HCT116 (cell line): ENCODE measurements around the gene MRPS16. TPM values are rescaled to one million over a fixed set of nuclear protein-coding genes. Genes with fewer than 3 reads are reported as not detected.

Experiments used
- ATAC-seq: fragments of 200-7000 bp; cut with Tn5 transposase; 2 replicates; pipeline ENCODE4 v1.9.1; 2020; ENCODE audit warnings: mild to moderate bottlenecking, moderate library complexity
- BruUV-seq: library from RNA; stranded (reverse); fragments of 400-500 nt; replicated peaks from 2 replicates; lab custom pipeline; 2021; lab: Mats Ljungman, UMichigan
- CTCF ChIA-PET: fragments of 300-600 bp; sonication (Branson Sonifier 250); formaldehyde crosslinking; loops from one replicate; lab custom pipeline; 2021; ENCODE audit warnings: antibody characterized with exemption; lab: Charles Lee
- POLR2A ChIA-PET: fragments of 300-600, 350-600 bp; sonication (Branson Sonifier 250); formaldehyde crosslinking; loops from one replicate; lab custom pipeline; 2021; ENCODE audit warnings: antibody characterized with exemption; lab: Charles Lee
- RAD21 ChIA-PET, 2 experiments: fragments of 300-600 bp; sonication (Branson Sonifier 250); formaldehyde crosslinking; loops; one replicate each; lab custom pipeline; 2023; ENCODE audit warnings: low total read pairs in 2 of 2; ENCODE audit not compliant: uncharacterized antibody in 2 of 2, unreplicated experiment in 2 of 2, low non-redundant PET in 1 of 2; lab: Charles Lee
- DNase-seq: peaks from one replicate; pipeline ENCODE4 v3.0.0-alpha.2; 2010; ENCODE audit warnings: low read depth, low spot score
- H2AFZ ChIP-seq: fragments of 200-600 bp; shearing (Covaris generic), sonication (generic); 2 replicates; pipeline ENCODE4 v1.6.1; 2017; ENCODE audit warnings: low read depth, mixed run types, mixed read lengths, antibody characterized with exemption, low read length; ENCODE audit not compliant: poor library complexity, severe bottlenecking
- H3K27ac ChIP-seq: 2 replicates; pipeline ENCODE4 v1.5.1; 2012; ENCODE audit warnings: low read depth, low read length
- H3K27me3 ChIP-seq: fragments of 200-600 bp; sonication (generic); 2 replicates; pipeline ENCODE4 v1.6.1; 2016; ENCODE audit warnings: mixed run types, low read length, mixed read lengths; ENCODE audit not compliant: insufficient read depth
- H3K36me3 ChIP-seq, 2 experiments: fragments of 200-500 bp in 1 of 2; fragments of 200-600 bp in 1 of 2; sonication (Bioruptor generic) in 1 of 2; sonication (generic) in 1 of 2; 2 replicates each; pipeline versions ENCODE4 v1.5.1 to v1.6.1; 2014 to 2016; ENCODE audit warnings: low read length in 2 of 2, inconsistent platforms in 1 of 2, mixed read lengths in 1 of 2, mixed run types in 1 of 2; ENCODE audit not compliant: insufficient read depth in 2 of 2, control insufficient read depth in 1 of 2
- H3K4me1 ChIP-seq, 2 experiments: fragments of 200-600 bp in 1 of 2; sonication (generic) in 1 of 2; 2 replicates each; pipeline versions ENCODE4 v1.5.1 to v1.6.1; 2012 to 2017; ENCODE audit warnings: low read length in 2 of 2, inconsistent platforms in 1 of 2, mild to moderate bottlenecking in 1 of 2, mixed read lengths in 1 of 2, mixed run types in 1 of 2, moderate library complexity in 1 of 2; ENCODE audit not compliant: insufficient read depth in 2 of 2, control insufficient read depth in 1 of 2
- H3K4me2 ChIP-seq: fragments of 200-600 bp; sonication (generic); 2 replicates; pipeline ENCODE4 v1.6.1; 2017; ENCODE audit warnings: mixed run types, low read length, mixed read lengths
- H3K4me3 ChIP-seq, 2 experiments: fragments of 200-600 bp in 1 of 2; sonication (generic) in 1 of 2; replicated peaks in 1 of 2; 2 replicates each; pipeline ENCODE4 v1.5.1; 2011 to 2016; ENCODE audit warnings: low read length in 2 of 2, control low read depth in 1 of 2, low read depth in 1 of 2, mild to moderate bottlenecking in 1 of 2, mixed read lengths in 1 of 2, mixed run types in 1 of 2
- H3K79me2 ChIP-seq: fragments of 200-600 bp; sonication (generic); 2 replicates; pipeline ENCODE4 v1.6.1; 2017; ENCODE audit warnings: mild to moderate bottlenecking, mixed run types, low read length, moderate library complexity, mixed read lengths; ENCODE audit not compliant: insufficient read depth
- H3K9ac ChIP-seq: fragments of 200-600 bp; sonication (generic); 2 replicates; pipeline ENCODE4 v1.6.1; 2016; ENCODE audit warnings: low read length, mixed read lengths
- H3K9me2 ChIP-seq: fragments of 200-600 bp; sonication (generic), shearing (Covaris generic); 2 replicates; pipeline ENCODE4 v1.6.1; 2017; ENCODE audit warnings: mixed run types, mild to moderate bottlenecking, moderate library complexity; ENCODE audit not compliant: insufficient read depth
- H3K9me3 ChIP-seq, 2 experiments: fragments of 200-500 bp in 1 of 2; fragments of 200-600 bp in 1 of 2; sonication (Bioruptor generic) in 1 of 2; sonication (generic) in 1 of 2; 2 replicates each; pipeline ENCODE4 v1.6.1; 2014 to 2017; ENCODE audit warnings: low read length in 2 of 2, mixed read lengths in 2 of 2, inconsistent platforms in 1 of 2, low read depth in 1 of 2, mild to moderate bottlenecking in 1 of 2, mixed run types in 1 of 2, moderate library complexity in 1 of 2; ENCODE audit not compliant: control insufficient read depth in 1 of 2, insufficient read depth in 1 of 2
- H4K20me1 ChIP-seq: fragments of 200-600 bp; sonication (generic), shearing (Covaris generic); 2 replicates; pipeline ENCODE4 v1.6.1; 2017; ENCODE audit warnings: mixed run types, mild to moderate bottlenecking, moderate library complexity; ENCODE audit not compliant: insufficient read depth
- CEBPB ChIP-seq: IDR thresholded peaks from 2 replicates; pipeline ENCODE4 v1.6.1; 2012; ENCODE audit warnings: low read depth
- EGR1 ChIP-seq: IDR thresholded peaks from 2 replicates; pipeline ENCODE4 v1.6.1; 2012; ENCODE audit warnings: low read depth
- ELF1 ChIP-seq: IDR thresholded peaks from 2 replicates; pipeline ENCODE4 v1.6.1; 2012; ENCODE audit warnings: low read depth, borderline replicate concordance
- EZH2 ChIP-seq: fragments of 200-600 bp; sonication (generic); IDR thresholded peaks from 2 replicates; pipeline ENCODE4 v1.6.1; 2017; ENCODE audit warnings: antibody characterized with exemption, mixed run types
- EZH2phosphoT487 ChIP-seq: fragments of 200-600 bp; IDR thresholded peaks from 2 replicates; pipeline ENCODE4 v1.6.1; 2018; ENCODE audit warnings: antibody characterized with exemption, borderline replicate concordance
- JUND ChIP-seq: IDR thresholded peaks from 2 replicates; pipeline ENCODE4 v1.6.1; 2012
- POLR2A ChIP-seq: IDR thresholded peaks from 2 replicates; pipeline ENCODE4 v1.7.0; 2011; ENCODE audit warnings: borderline replicate concordance; ENCODE audit not compliant: insufficient read depth, insufficient read length; ENCODE audit errors: extremely low read depth
- POLR2AphosphoS5 ChIP-seq: IDR thresholded peaks from 2 replicates; pipeline ENCODE4 v1.6.1; 2011; ENCODE audit warnings: mild to moderate bottlenecking, low read depth, low read length, moderate library complexity
- RAD21 ChIP-seq: IDR thresholded peaks from 2 replicates; pipeline ENCODE4 v1.6.1; 2012; ENCODE audit warnings: low read depth, mild to moderate bottlenecking
- SIN3A ChIP-seq: IDR thresholded peaks from 2 replicates; pipeline ENCODE4 v1.6.1; 2012; ENCODE audit warnings: low read depth
- SRF ChIP-seq: IDR thresholded peaks from 2 replicates; pipeline ENCODE4 v1.6.1; 2012; ENCODE audit warnings: low read depth
- TCF7L2 ChIP-seq: IDR thresholded peaks from 2 replicates; pipeline ENCODE4 v1.7.0; 2011; ENCODE audit warnings: borderline replicate concordance, inconsistent platforms; ENCODE audit not compliant: insufficient read depth, insufficient read length; ENCODE audit errors: extremely low read depth
- intact Hi-C: fragments of 100-400 bp; cut with micrococcal nuclease; formaldehyde crosslinking; loops from 2 replicates; pipeline ENCODE4 v1.10.0; 2022
- total RNA-seq: library from RNA; stranded (reverse); gene quantifications from one replicate; pipeline ENCODE4 v1.2.1, GENCODE V29; 2021; ENCODE audit not compliant: unreplicated experiment
- TF ChIP-seq, protein P1 (sequence below), 3 experiments: fragments of 200-600 bp in 1 of 3; sonication (generic) in 1 of 3; IDR thresholded peaks in 2 of 3; conservative IDR thresholded peaks in 1 of 3; 2 replicates each; pipeline ENCODE4 v1.5.1; 2012 to 2017; ENCODE audit warnings: low read depth in 2 of 3, low read length in 2 of 3, antibody characterized with exemption in 1 of 3, borderline replicate concordance in 1 of 3, control low read depth in 1 of 3, mild to moderate bottlenecking in 1 of 3, mixed read lengths in 1 of 3, mixed run types in 1 of 3, moderate library complexity in 1 of 3; ENCODE audit not compliant: insufficient read depth in 1 of 3
- TF ChIP-seq, protein P2 (sequence below): IDR thresholded peaks from 2 replicates; pipeline ENCODE4 v1.6.1; 2012
- TF ChIP-seq, protein P3 (sequence below): IDR thresholded peaks from 2 replicates; pipeline ENCODE4 v1.6.1; 2011; ENCODE audit warnings: mild to moderate bottlenecking, low read length, moderate library complexity; ENCODE audit not compliant: insufficient replicate concordance; ENCODE audit errors: extremely low read depth

Gene MRPS16
- total RNA-seq, 1 experiment from 2014 or later: 122 TPM

DNA sequence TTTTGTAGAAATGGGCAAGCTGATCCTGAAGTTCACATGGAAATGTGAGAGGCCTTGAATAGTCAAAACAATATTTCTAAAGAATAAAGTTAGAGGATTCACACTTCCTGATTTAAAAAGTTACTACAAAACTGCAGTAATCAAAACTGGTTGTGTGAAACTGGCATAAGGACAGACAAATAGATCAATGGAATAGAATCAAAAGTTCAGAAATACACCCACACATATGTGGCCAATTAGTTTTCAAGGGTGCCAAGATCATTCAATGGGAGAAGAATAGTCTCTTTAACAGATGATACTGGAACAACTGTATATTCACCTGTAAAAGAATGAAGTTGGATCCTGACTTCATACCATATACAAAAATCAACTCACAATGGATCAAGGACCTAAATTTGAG, 33.1 kb downstream of the MRPS16 start:
- TF ChIP-seq, protein P1, sequence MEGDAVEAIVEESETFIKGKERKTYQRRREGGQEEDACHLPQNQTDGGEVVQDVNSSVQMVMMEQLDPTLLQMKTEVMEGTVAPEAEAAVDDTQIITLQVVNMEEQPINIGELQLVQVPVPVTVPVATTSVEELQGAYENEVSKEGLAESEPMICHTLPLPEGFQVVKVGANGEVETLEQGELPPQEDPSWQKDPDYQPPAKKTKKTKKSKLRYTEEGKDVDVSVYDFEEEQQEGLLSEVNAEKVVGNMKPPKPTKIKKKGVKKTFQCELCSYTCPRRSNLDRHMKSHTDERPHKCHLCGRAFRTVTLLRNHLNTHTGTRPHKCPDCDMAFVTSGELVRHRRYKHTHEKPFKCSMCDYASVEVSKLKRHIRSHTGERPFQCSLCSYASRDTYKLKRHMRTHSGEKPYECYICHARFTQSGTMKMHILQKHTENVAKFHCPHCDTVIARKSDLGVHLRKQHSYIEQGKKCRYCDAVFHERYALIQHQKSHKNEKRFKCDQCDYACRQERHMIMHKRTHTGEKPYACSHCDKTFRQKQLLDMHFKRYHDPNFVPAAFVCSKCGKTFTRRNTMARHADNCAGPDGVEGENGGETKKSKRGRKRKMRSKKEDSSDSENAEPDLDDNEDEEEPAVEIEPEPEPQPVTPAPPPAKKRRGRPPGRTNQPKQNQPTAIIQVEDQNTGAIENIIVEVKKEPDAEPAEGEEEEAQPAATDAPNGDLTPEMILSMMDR (IDR thresholded peaks at IDR 0.05 in 2 of 3, conservative IDR thresholded peaks at IDR 0.05 in 1 of 3; ENCODE audit: borderline replicate concordance in 1 of 3, insufficient read depth in 1 of 3, low read depth in 2 of 3, low read length in 2 of 3): no peak
- Histone ChIP-seq H3K4me2 (no peak overlapping the region), H3K4me1 (no peaks in the 10 kb centered on the region), H3K9ac (no peak overlapping the region), H3K36me3 (no peaks in the 10 kb centered on the region), H3K79me2 (no peaks in the 10 kb centered on the region), H3K27ac (no peak overlapping the region), H3K4me3 (no peak overlapping the region), H3K27me3 (no peaks in the 10 kb centered on the region), H4K20me1 (no peaks in the 10 kb centered on the region), H2AFZ (no peak overlapping the region), H3K9me2 (no peaks in the 10 kb centered on the region), H3K9me3 (no peaks in the 10 kb centered on the region)
- ChIA-PET CTCF (interaction anchor here (0.9 to 1.0 kb wide), 3 partner anchors 15 to 44 kb away, joined by 3 to 5 read pairs (median 3); no protein-coding TSS in a partner anchor), POLR2A (no interaction called here), RAD21 (no interaction called here)
- ATAC-seq: no peak
- no TSS peak for BruUV-seq
- DNase-seq: no peak
- intact Hi-C loops: no loop called here

DNA sequence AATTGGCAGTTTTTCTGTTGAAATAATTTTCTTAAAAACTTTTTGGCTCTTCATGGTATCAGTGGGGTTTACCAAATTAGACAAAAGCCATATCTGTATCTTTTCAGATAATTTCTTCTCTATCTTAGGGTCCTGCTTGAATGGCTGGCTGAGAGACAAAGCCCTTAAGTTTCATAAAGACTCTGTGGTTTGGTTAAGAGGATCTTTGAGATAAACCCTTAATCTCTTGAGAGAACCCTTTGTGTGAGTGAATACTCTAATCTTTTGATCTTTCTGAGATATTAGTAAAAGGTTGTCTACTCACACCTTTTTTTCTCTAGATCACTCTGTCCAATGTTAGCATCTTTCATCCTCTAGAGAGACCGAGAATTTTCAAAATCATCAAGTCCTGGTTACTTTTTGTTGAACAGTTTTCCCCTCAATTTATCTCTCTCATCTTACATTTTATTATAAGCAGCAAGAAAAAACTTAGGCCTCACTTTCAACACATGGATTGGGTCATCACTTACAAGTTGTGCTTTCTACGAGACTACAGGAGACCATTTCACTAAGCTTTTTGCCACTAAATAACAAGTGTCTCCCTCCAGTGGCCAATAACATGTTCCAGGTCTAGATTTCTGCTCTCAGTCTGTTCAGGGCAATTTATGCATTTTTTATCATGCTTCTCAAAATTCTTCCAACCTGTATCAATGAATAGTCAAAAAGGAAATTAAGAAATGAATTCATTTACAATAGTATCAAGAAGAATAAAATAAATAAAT, 33.8 kb downstream of the MRPS16 start:
- BruUV-seq: no TSS peak
- Histone ChIP-seq H3K9me3 (no peaks in the 10 kb centered on the region), H3K4me2 (no peak overlapping the region), H4K20me1 (no peaks in the 10 kb centered on the region), H3K27ac (no peak overlapping the region), H3K79me2 (no peaks in the 10 kb centered on the region), H3K9ac (no peak overlapping the region), H2AFZ (no peak overlapping the region), H3K4me3 (no peak overlapping the region), H3K36me3 (no peaks in the 10 kb centered on the region), H3K9me2 (no peaks in the 10 kb centered on the region), H3K4me1 (no peaks in the 10 kb centered on the region), H3K27me3 (no peaks in the 10 kb centered on the region)
- POLR2A ChIA-PET: no interaction called here
- intact Hi-C loops: no loop called here
- RAD21 ChIA-PET: no interaction called here
- ATAC-seq (peak; percentile 69), DNase-seq (peak; percentile 19)
- CTCF ChIA-PET: interaction anchor here (0.6 to 1.2 kb wide), 6 partner anchors 13 to 122 kb away, joined by 3 to 5 read pairs (median 3); partner anchors contain the start of gene P4HA1
- TF ChIP-seq EGR1: no peak
- TF ChIP-seq ELF1: no peak
- TF ChIP-seq RAD21: peak; percentile 41
- TF ChIP-seq SIN3A: no peak
- TF ChIP-seq EZH2: no peak
- TF ChIP-seq SRF: no peak
- TF ChIP-seq EZH2phosphoT487: no peak
- no peak for TF ChIP-seq POLR2A
- no peak for TF ChIP-seq JUND
- TF ChIP-seq CEBPB: no peak
- TF ChIP-seq TCF7L2: no peak
- TF ChIP-seq, protein P2, sequence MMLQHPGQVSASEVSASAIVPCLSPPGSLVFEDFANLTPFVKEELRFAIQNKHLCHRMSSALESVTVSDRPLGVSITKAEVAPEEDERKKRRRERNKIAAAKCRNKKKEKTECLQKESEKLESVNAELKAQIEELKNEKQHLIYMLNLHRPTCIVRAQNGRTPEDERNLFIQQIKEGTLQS: no peak
- TF ChIP-seq POLR2AphosphoS5: no peak
- TF ChIP-seq, protein P3, sequence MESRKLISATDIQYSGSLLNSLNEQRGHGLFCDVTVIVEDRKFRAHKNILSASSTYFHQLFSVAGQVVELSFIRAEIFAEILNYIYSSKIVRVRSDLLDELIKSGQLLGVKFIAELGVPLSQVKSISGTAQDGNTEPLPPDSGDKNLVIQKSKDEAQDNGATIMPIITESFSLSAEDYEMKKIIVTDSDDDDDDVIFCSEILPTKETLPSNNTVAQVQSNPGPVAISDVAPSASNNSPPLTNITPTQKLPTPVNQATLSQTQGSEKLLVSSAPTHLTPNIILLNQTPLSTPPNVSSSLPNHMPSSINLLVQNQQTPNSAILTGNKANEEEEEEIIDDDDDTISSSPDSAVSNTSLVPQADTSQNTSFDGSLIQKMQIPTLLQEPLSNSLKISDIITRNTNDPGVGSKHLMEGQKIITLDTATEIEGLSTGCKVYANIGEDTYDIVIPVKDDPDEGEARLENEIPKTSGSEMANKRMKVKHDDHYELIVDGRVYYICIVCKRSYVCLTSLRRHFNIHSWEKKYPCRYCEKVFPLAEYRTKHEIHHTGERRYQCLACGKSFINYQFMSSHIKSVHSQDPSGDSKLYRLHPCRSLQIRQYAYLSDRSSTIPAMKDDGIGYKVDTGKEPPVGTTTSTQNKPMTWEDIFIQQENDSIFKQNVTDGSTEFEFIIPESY: no peak
